HG02970 (cell line): ENCODE measurements around the gene ANXA7.
"Not testable (repeated sequence)": the region's sequence is repeated elsewhere in the genome, so short reads cannot be mapped to it uniquely, and the experiment has no call there.

Source experiments
- ATAC-seq: cut with Tn5 transposase; IDR thresholded peaks from one replicate; pipeline ENCODE4 v1.9.1; 2021; ENCODE audit warnings: mild to moderate bottlenecking, moderate library complexity, moderate number of reproducible peaks; ENCODE audit not compliant: unreplicated experiment, low FRiP score

ANXA7 gene

DNA sequence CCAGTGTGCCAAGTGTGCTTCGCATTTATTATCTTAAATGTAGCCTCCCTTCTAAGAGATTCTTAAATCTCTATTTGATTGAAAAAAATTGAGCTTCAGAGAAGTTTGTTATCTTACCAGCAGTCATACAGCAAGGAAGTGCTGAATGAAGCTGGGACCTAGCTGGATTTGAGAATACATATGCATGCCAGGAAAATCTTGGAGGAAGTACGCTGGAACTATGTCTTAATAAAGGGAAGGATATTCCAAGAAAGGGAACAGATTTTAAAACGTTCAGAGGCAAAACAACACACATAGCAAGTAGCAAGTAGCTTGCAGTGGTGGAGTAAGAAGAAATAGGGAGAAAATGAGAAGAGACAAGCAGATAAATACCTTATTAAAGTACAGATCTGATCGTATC lies 56.7 kb downstream of the ANXA7 start:
- ATAC-seq = no peak

DNA sequence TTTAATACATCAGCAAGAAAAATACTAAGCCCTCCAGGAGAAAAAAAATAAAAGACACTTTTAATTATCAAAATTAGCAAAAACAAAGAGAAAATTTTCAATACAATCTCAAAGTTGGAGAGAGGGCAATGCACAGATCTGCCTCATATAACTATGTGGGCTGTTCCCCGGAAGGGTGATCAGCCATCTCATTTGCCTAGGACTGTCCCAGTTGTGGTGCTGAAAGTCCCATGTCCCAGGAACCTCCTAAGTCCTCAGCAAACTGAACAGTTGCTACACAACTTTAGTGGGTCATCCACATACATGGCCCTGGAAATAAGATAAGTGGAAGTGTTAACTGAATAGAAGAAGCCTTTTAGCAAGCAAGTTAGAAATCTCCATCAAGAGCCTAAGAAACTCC lies 69.6 kb downstream of the ANXA7 start:
- no peak for ATAC-seq

DNA sequence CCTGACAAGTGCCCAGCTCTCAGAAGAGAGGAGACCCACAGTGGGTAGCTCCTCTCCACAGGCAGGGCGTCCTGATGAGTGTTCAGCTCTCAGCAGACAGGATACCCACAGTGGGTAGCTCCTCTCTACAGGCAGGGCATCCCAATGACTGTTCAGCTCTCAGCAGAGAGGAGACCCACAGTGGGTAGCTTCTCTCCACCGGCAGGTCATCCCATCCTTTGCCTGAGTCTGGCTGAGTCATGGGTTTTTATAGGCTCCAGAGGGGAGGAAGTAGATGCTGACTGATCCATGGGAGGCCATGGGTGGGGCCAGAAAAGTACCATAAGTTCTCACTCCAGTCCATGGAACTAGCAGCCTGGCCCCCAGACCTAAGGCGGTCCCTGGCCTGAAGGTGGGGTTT lies 73.7 kb downstream of the ANXA7 start:
- no peak for ATAC-seq

DNA sequence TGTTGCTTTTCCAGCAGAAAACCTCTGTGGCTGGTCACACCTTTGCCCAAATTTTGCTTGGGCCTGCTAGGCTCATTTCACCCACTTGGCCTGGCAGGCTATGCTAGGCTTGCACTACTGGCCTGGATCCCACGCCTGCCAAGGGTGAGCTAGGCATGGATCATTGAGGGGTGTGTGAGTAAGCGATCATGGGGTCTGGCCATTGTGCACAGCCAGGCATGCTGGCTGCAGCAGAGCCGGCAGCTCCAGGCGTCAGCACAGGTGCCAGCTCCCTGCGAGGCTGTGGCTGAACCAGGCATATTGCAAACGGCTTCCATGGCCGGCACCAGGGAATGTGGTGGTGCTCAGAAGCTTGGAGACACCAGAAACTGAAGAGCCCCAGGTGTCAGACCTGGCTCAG lies 74.4 kb downstream of the ANXA7 start:
- ATAC-seq = no peak

DNA sequence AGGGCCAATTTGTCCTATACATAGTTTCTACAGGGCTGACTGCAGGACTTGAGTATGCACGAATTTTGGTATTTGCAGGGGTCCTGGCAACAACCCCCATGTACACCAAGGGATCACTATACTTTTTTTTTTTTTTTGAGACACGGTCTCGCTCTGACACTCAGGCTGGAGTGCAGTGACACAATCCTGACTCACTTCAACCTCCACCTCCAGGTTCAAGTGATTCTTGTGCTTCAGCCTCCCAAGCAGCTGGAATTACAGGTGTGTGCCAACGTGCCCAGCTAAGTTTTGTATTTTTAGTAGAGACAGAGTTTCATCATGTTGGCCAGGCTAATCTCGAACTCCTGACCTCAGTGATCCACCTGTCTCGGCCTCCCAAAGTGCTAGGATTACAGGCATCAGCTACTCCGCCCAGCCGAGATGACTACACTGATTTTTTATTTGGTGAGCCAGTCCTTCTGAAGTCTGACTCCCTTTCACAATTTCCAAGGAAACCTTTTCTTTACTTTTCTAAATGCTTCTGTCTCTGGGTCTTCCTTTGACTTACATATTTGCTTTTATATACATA lies 75.0 kb downstream of the ANXA7 start:
- no peak for ATAC-seq

DNA sequence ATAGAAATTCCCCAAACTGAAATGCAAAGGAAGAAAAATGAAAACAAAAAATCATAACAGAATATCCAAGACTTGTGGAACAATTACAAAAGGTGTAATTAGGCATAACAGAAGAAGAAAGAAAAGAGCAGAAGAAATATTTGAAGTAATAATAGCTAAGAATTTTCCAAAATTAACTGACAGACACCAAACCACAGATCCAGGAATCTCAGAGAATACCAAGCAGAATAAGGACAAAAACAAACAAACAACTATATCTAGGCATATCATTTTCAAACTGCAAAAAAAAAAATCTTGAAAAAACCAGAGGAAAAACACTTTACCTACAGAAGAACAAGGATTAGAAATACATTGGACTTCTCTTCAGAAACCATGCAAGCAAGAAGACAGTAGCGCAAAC lies 80.7 kb downstream of the ANXA7 start:
- ATAC-seq = no peak

DNA sequence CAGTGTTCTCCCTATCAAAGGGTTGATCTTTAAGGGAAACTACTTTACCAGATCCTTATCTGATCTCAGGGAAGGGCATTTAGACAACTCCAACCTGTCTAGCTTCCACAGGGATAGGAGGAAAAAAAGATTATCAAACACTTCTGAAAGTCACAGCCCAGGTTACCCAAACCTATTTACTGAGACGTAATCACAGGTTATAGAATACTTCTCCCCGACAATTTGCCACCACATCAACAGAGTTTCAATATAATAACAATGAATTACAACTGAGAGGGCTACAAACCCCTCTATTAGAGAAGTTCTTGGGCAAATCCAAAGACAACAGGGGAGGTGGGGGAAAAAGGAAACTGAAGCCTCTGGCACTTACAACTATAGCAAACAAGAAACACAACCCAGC lies 81.5 kb downstream of the ANXA7 start:
- no peak for ATAC-seq

DNA sequence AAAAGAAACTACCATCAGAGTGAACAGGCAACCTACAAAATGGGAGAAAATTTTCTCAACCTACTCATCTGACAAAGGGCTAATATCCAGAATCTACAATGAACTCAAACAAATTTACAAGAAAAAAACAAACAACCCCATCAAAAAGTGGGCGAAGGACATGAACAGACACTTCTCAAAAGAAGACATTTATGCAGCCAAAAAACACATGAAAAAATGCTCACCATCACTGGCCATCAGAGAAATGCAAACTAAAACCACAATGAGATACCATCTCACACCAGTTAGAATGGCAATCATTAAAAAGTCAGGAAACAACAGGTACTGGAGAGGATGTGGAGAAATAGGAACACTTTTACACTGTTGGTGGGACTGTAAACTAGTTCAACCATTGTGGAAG lies 85.3 kb downstream of the ANXA7 start:
- not testable (repeated sequence) for ATAC-seq

DNA sequence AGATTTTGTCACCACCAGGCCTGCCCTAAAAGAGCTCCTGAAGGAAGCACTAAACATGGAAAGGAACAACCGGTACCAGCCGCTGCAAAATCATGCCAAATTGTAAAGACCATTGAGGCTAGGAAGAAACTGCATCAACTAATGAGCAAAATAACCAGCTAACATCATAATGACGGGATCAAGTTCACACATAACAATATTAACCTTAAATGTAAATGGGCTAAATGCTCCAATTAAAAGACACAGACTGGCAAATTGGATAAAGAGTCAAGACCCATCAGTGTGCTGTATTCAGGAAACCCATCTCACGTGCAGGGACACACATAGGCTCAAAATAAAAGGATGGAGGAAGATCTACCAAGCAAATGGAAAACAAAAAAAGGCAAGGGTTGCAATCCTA lies 88.6 kb downstream of the ANXA7 start:
- ATAC-seq = not testable (repeated sequence)
